SU-DHL-6 (cell line): ENCODE results near the gene PINK1.

Experiments
- H2AFZ ChIP-seq: fragments of 200-600 bp; sonication (generic); 2 replicates; pipeline ENCODE4 v1.6.1; 2014; ENCODE audit warnings: low read depth, mild to moderate bottlenecking, moderate library complexity, mixed read lengths, antibody characterized with exemption, low read length; ENCODE audit not compliant: severe bottlenecking
- H3F3A ChIP-seq: fragments of 200-600 bp; shearing (Covaris generic); 2 replicates; pipeline ENCODE4 v1.6.0; 2016; ENCODE audit warnings: antibody characterized with exemption, mild to moderate bottlenecking; ENCODE audit not compliant: insufficient read depth
- H3K27ac ChIP-seq: fragments of 200-600 bp; sonication (generic); 2 replicates; pipeline ENCODE4 v1.5.1; 2016; ENCODE audit warnings: low read depth, mild to moderate bottlenecking, low read length, moderate library complexity, mixed read lengths
- H3K27me3 ChIP-seq: fragments of 200-600 bp; sonication (generic), shearing (Covaris generic); 2 replicates; pipeline ENCODE4 v1.6.0; 2014; ENCODE audit warnings: mild to moderate bottlenecking, low read length
- H3K36me3 ChIP-seq: fragments of 200-600 bp; sonication (generic); 2 replicates; pipeline ENCODE4 v1.6.1; 2014; ENCODE audit warnings: mild to moderate bottlenecking, low read length, mixed read lengths
- H3K4me2 ChIP-seq: fragments of 300-600, 200-600 bp; shearing (Covaris generic), sonication (generic); 2 replicates; pipeline ENCODE4 v1.6.0; 2014; ENCODE audit warnings: low read length, low read depth, mild to moderate bottlenecking; ENCODE audit not compliant: poor library complexity, severe bottlenecking
- H3K4me3 ChIP-seq: fragments of 200-600 bp; sonication (generic); 2 replicates; pipeline ENCODE4 v1.5.1; 2014; ENCODE audit warnings: antibody characterized with exemption, low read length, mild to moderate bottlenecking, mixed read lengths; ENCODE audit not compliant: insufficient read depth, poor library complexity, severe bottlenecking
- H3K79me2 ChIP-seq: fragments of 200-600 bp; sonication (generic); 2 replicates; pipeline ENCODE4 v1.6.1; 2014; ENCODE audit warnings: mild to moderate bottlenecking, low read length, moderate library complexity; ENCODE audit not compliant: insufficient read depth
- H3K9ac ChIP-seq: fragments of 200-600 bp; sonication (generic); 2 replicates; pipeline ENCODE4 v1.7.0; 2014; ENCODE audit warnings: mild to moderate bottlenecking, low read length
- H3K9me2 ChIP-seq: fragments of 200-600 bp; sonication (generic); replicated peaks from 2 replicates; pipeline ENCODE4 v1.6.1; 2014; ENCODE audit warnings: low read length; ENCODE audit not compliant: insufficient read depth
- H3K9me3 ChIP-seq: fragments of 200-600 bp; sonication (generic); 2 replicates; pipeline ENCODE4 v1.6.1; 2014; ENCODE audit warnings: low read length, mixed read lengths; ENCODE audit not compliant: insufficient read depth
- H4K20me1 ChIP-seq: fragments of 200-600 bp; sonication (generic); 2 replicates; pipeline ENCODE4 v1.6.1; 2014; ENCODE audit warnings: low read depth, mild to moderate bottlenecking, antibody characterized with exemption, low read length, moderate library complexity, mixed read lengths
- CTCF ChIP-seq: fragments of 200-600 bp; sonication (generic); IDR thresholded peaks from one replicate; pipeline ENCODE4 v1.5.1; 2017; ENCODE audit warnings: antibody characterized with exemption, mild to moderate bottlenecking, low read length, moderate library complexity; ENCODE audit not compliant: insufficient read depth, poor library complexity, severe bottlenecking
- EZH2phosphoT487 ChIP-seq: fragments of 200-600 bp; sonication (generic), shearing (Covaris generic); conservative IDR thresholded peaks from 2 replicates; pipeline ENCODE4 v1.6.1; 2018; ENCODE audit warnings: mild to moderate bottlenecking, antibody characterized with exemption, low read length, moderate library complexity, mixed read lengths

PINK1 gene

DNA sequence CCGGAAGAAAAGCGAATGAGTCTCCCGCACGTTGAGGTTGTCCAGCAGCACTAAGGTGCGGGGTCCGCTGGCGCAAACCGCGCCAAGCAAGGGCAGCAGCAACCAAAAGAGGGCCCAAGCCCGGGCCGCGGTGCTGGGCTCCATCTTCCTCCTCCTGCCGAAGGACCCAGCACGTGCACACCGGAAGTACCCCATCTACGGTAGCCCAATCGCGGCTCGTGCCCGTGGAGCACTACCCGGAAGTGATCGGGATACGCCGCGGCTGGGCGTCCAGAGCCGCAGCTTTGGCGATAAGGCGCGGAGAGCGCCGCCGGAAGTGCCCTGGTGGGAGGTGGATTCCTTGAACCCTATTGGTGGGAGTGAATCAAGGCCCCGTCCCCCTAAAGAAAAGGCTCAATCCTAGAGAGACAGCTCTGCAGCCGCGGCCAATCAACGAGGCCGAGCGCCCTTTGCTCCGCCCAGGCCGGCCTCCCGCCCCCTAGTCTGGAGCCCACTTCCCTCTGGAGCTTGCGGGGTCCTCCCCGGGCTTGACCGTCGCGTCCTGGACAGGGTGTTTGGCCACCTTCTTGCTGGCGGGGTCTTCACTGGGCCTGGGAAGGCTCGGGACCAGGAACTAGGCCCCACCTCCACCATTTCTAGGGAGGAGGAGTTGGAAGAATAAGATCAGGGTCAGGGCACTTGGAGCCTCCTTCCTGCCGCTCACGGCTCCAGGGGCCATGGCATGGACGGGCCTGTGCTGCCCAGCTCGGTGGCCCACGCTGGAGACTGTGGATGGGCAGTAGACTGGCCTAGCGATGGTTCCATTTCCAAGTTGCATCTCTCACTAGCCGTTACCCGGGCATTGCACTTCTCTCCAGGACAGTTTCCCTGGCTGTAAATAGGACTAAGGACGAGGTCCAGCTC, 28.2 kb downstream of the PINK1 start, which contains the start of gene DDOST:
DDOST (minus strand) TSS at position 163 of the 903 bp plus-strand sequence; CDS start at position 144, 19 bp downstream.
- Histone ChIP-seq H3K9me3 (no peaks in the 10 kb centered on the region), H3F3A (no peaks in the 10 kb centered on the region), H3K4me2 (peak within 1 kb of the TSS; percentile 83), H3K9ac (peak within 1 kb of the TSS; percentile 95), H3K27ac (peak within 1 kb of the TSS; percentile 27), H4K20me1 (no peaks in the 10 kb centered on the region), H3K36me3 (peaks cover 4% of the 10 kb centered on the region), H3K27me3 (no peaks in the 10 kb centered on the region), H2AFZ (peak within 1 kb of the TSS; percentile 73), H3K4me3 (peak within 1 kb of the TSS; percentile 87), H3K9me2 (no peaks in the 10 kb centered on the region), H3K79me2 (peaks cover 35% of the 10 kb centered on the region)
- TF ChIP-seq CTCF: no peak
- no peak for TF ChIP-seq EZH2phosphoT487

DNA sequence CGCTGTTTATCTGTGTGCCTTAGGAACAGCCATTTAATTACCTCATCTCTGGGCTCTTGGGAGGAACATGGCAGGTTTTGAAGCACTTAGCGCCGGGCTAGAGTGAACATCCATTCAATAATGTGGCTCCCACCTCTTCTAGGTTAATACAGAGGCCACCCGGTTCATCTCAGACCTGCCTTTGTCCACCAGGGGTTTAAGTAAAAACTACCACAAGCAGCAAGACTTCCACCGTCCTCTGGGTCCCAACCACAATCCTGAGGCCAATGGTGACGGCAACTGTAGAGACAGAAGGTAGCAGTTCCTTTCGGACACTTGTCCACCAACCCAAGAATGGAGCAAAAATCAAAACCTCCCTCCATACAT, 28.8 kb downstream of the PINK1 start:
- Histone ChIP-seq H3K4me3 (peak overlapping the region; percentile 74), H4K20me1 (no peaks in the 10 kb centered on the region), H3K79me2 (peaks cover 33% of the 10 kb centered on the region), H2AFZ (peak overlapping the region; percentile 15), H3K9ac (peak overlapping the region; percentile 95), H3K27me3 (no peaks in the 10 kb centered on the region), H3K27ac (no peak overlapping the region), H3F3A (no peaks in the 10 kb centered on the region), H3K4me2 (peak overlapping the region; percentile 83), H3K9me2 (no peaks in the 10 kb centered on the region), H3K36me3 (peaks cover 4% of the 10 kb centered on the region), H3K9me3 (no peaks in the 10 kb centered on the region; the same call in 1 of the 2 replicates)
- no peak for TF ChIP-seq EZH2phosphoT487
- no peak for TF ChIP-seq CTCF

GRCh38 chr1:20663365-20663764, 30.1 kb downstream of the PINK1 start:
- H2AFZ ChIP-seq: no peak overlapping the region
- no peaks in the 10 kb centered on the region for H4K20me1 ChIP-seq
- no peaks in the 10 kb centered on the region for H3F3A ChIP-seq
- no peak overlapping the region for H3K4me3 ChIP-seq
- H3K4me2 ChIP-seq: no peak overlapping the region
- peaks cover 4% of the 10 kb centered on the region for H3K36me3 ChIP-seq
- H3K9me2 ChIP-seq: no peaks in the 10 kb centered on the region
- H3K27ac ChIP-seq: no peak overlapping the region
- H3K9me3 ChIP-seq: no peaks in the 10 kb centered on the region; the same call in 1 of the 2 replicates
- no peak for TF ChIP-seq EZH2phosphoT487
- TF ChIP-seq CTCF: no peak
- no peaks in the 10 kb centered on the region for H3K27me3 ChIP-seq
- H3K9ac ChIP-seq: no peak overlapping the region
- H3K79me2 ChIP-seq: peaks cover 28% of the 10 kb centered on the region
